PC-9 (cell line): ENCODE data around the gene HMG20A. TPM values are rescaled to one million over a fixed set of nuclear protein-coding genes. Genes with fewer than 3 reads are reported as not detected.

Experiments
- Bru-seq: library from RNA; stranded (reverse); fragments of 400-500 nt; gene quantifications from one replicate; lab custom pipeline; 2021; lab: Mats Ljungman, UMichigan
- BruChase-seq, 2 experiments: library from RNA; stranded (reverse); fragments of 400-500 nt; gene quantifications; one replicate each; lab custom pipeline; 2021; lab: Mats Ljungman, UMichigan
- BruUV-seq: library from RNA; stranded (reverse); fragments of 400-500 nt; replicated peaks from 2 replicates; lab custom pipeline; 2021; lab: Mats Ljungman, UMichigan
- CTCF ChIA-PET: fragments of 300-600 bp; sonication (Branson Sonifier 250); formaldehyde crosslinking; loops from one replicate; lab custom pipeline; 2022; ENCODE audit warnings: antibody characterized with exemption; lab: Charles Lee
- POLR2A ChIA-PET: fragments of 300-600 bp; sonication (Branson Sonifier 250); formaldehyde crosslinking; loops from one replicate; lab custom pipeline; 2022; ENCODE audit warnings: antibody characterized with exemption; ENCODE audit not compliant: unreplicated experiment; lab: Charles Lee
- DNase-seq, 2 experiments: peaks; one replicate each; pipeline versions ENCODE4 v3.0.0 to v3.0.0-alpha.2; 2015 to 2022; ENCODE audit warnings: mixed read lengths in 1 of 2
- H2AFZ ChIP-seq: fragments of 200-600 bp; sonication (generic); 2 replicates; pipeline ENCODE4 v1.8.1; 2017; ENCODE audit warnings: antibody characterized with exemption
- H3F3A ChIP-seq: fragments of 200-600 bp; sonication (generic); 2 replicates; pipeline ENCODE4 v1.8.1; 2017; ENCODE audit warnings: antibody characterized with exemption, mild to moderate bottlenecking, low read depth; ENCODE audit not compliant: insufficient read depth
- H3K27ac ChIP-seq: fragments of 200-600 bp; sonication (generic); 2 replicates; pipeline ENCODE4 v1.6.1; 2016; ENCODE audit warnings: mixed run types
- H3K27me3 ChIP-seq: fragments of 200-600 bp; sonication (generic); 2 replicates; pipeline ENCODE4 v1.6.1; 2016; ENCODE audit warnings: low read depth, mixed run types; ENCODE audit not compliant: insufficient read depth
- H3K36me3 ChIP-seq: fragments of 200-600 bp; sonication (generic); 2 replicates; pipeline ENCODE4 v1.6.1; 2016; ENCODE audit warnings: low read depth, mixed run types
- H3K4me1 ChIP-seq: fragments of 200-600 bp; sonication (generic); replicated peaks from 2 replicates; pipeline ENCODE4 v1.6.1; 2016; ENCODE audit warnings: mixed run types; ENCODE audit not compliant: insufficient read depth
- H3K4me2 ChIP-seq: fragments of 200-600 bp; sonication (generic); 2 replicates; pipeline ENCODE4 v1.6.1; 2017; ENCODE audit warnings: mixed run types
- H3K4me3 ChIP-seq: fragments of 200-600 bp; sonication (generic); 2 replicates; pipeline ENCODE4 v1.6.1; 2016; ENCODE audit warnings: mixed run types
- H3K79me2 ChIP-seq: fragments of 200-600 bp; sonication (generic); 2 replicates; pipeline ENCODE4 v1.6.1; 2017; ENCODE audit warnings: low read depth, mixed run types
- H3K9me2 ChIP-seq: fragments of 200-600 bp; sonication (generic); 2 replicates; pipeline ENCODE4 v1.8.1; 2017; ENCODE audit warnings: mild to moderate bottlenecking; ENCODE audit not compliant: insufficient read depth
- H3K9me3 ChIP-seq: fragments of 200-600 bp; sonication (generic); 2 replicates; pipeline ENCODE4 v1.8.1; 2016; ENCODE audit warnings: low read depth; ENCODE audit not compliant: insufficient read depth
- H4K20me1 ChIP-seq: fragments of 200-600 bp; sonication (generic); 2 replicates; pipeline ENCODE4 v1.8.1; 2017; ENCODE audit not compliant: insufficient read depth
- CTCF ChIP-seq: fragments of 200-600 bp; sonication (generic); conservative IDR thresholded peaks from 2 replicates; pipeline ENCODE4 v1.6.1; 2017; ENCODE audit warnings: mixed run types, antibody characterized with exemption, mild to moderate bottlenecking, moderate library complexity
- EZH2 ChIP-seq: fragments of 200-600 bp; sonication (generic); IDR thresholded peaks from 2 replicates; pipeline ENCODE4 v1.8.0; 2017; ENCODE audit warnings: antibody characterized with exemption, low read depth
- intact Hi-C: fragments of 100-400 bp; cut with micrococcal nuclease; formaldehyde crosslinking; loops from one replicate; pipeline ENCODE4 v1.10.0; 2022; ENCODE audit not compliant: unreplicated experiment
- long read RNA-seq: library from polyadenylated mRNA; stranded (forward); transcript quantifications from one replicate; pipeline ENCODE4 v2.0.0, GENCODE V29; 2022
- total RNA-seq: library from RNA; stranded (reverse); gene quantifications from 2 replicates; pipeline ENCODE4 v1.2.3, GENCODE V29; 2021

HMG20A gene
- total RNA-seq (33.4 and 34.2 TPM in 2 replicates), Bru-seq, nascent RNA (percentile 83 among the genes with signal in this experiment), BruChase-seq, experiment 1, labeled RNA remaining after a 2-hour chase (percentile 74 among the genes with signal in this experiment), BruChase-seq, experiment 2, labeled RNA remaining after a 6-hour chase (percentile 66 among the genes with signal in this experiment)
- long read RNA-seq, full-length matches to known transcripts: 42 of 48 reads
- long read RNA-seq, partial matches to known transcripts: 4 of 48 reads
- long read RNA-seq, other reads (novel, unspliced or antisense): 2 of 48 reads

- intact Hi-C loops: loop anchor here (5.0 kb wide), 1 partner anchor 122 kb away; no protein-coding TSS in a partner anchor
- TF ChIP-seq CTCF (no peak), EZH2 (no peak)
- Histone ChIP-seq H3K27me3 (no peaks in the 10 kb centered on the region), H3K9me2 (no peaks in the 10 kb centered on the region), H3F3A (no peaks in the 10 kb centered on the region), H3K36me3 (no peaks in the 10 kb centered on the region; the same call in 1 of the 2 replicates), H2AFZ (peak within 1 kb of the TSS; percentile 79), H3K27ac (peak within 1 kb of the TSS; percentile 65), H3K4me3 (peak within 1 kb of the TSS; percentile 92), H3K4me2 (peak within 1 kb of the TSS; percentile 90), H4K20me1 (peaks cover 22% of the 10 kb centered on the region), H3K79me2 (peaks cover 72% of the 10 kb centered on the region), H3K4me1 (peaks cover 39% of the 10 kb centered on the region), H3K9me3 (no peaks in the 10 kb centered on the region)
- TSS peak; percentile 62 for BruUV-seq
- POLR2A ChIA-PET: no interaction called here
- peak; percentile 52 to 69 for DNase-seq
- CTCF ChIA-PET: interaction anchor here (0.6 kb wide), 1 partner anchor 328 kb away, joined by 14 read pairs; no protein-coding TSS in a partner anchor
These were observed at the start of gene HMG20A for GRCh38 chr15:77420610-77421369. HMG20A (plus strand) TSS chr15:77420888; CDS start chr15:77458408, 37,520 bp downstream.

DNA sequence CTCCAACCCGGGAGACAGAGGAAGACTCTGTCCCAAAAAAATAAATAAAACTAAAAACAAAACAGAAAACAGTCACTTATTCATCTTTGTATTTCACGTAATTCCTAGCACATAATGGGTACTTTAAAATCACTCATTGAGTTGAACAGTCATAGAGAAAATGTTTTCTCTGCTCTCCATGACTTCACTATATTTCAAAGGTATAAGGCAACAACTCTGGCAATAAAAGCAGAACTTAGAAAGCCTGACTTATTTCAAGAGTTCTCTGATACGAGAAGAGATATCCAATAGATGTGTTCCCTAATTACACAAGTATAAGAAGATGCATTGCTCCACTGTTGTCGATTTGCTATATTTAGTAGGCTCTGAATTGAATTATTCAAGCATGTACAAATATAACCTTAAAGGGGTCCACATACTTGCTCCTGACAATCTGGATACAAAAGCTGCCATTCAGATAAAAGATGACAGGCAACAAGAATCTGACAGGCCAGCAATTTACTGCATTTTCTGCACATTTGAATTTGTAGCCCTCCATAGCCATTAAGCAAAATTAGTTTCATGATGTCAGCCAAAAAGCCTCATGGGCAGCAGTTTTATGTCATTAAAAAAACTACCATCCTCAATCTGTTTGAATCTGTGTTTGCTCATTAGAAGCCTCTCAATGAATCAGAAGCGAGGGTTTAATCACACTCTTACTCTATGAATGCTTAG lies 48.7 kb upstream of the HMG20A start:
- CTCF ChIA-PET: no interaction called here
- Histone ChIP-seq H3K9me3 (no peaks in the 10 kb centered on the region), H3F3A (no peaks in the 10 kb centered on the region), H3K79me2 (no peaks in the 10 kb centered on the region), H3K27ac (no peak overlapping the region), H3K27me3 (no peaks in the 10 kb centered on the region), H4K20me1 (no peaks in the 10 kb centered on the region), H3K9me2 (no peaks in the 10 kb centered on the region), H2AFZ (no peak overlapping the region), H3K4me1 (no peaks in the 10 kb centered on the region), H3K4me2 (no peak overlapping the region), H3K4me3 (no peak overlapping the region), H3K36me3 (no peaks in the 10 kb centered on the region)
- no peak for DNase-seq
- TF ChIP-seq CTCF (no peak), EZH2 (no peak)
- intact Hi-C loops: no loop called here
- BruUV-seq: no TSS peak
- POLR2A ChIA-PET: no interaction called here

- no peak for TF ChIP-seq CTCF
- TF ChIP-seq EZH2: no peak
- ChIA-PET POLR2A (no interaction called here), CTCF (no interaction called here)
- Histone ChIP-seq H2AFZ (no peak overlapping the region), H3K9me3 (no peaks in the 10 kb centered on the region), H3K9me2 (no peaks in the 10 kb centered on the region), H3K36me3 (no peaks in the 10 kb centered on the region), H3K4me3 (no peak overlapping the region), H3K27ac (no peak overlapping the region), H3F3A (no peaks in the 10 kb centered on the region), H3K4me2 (no peak overlapping the region), H3K79me2 (no peaks in the 10 kb centered on the region), H3K27me3 (no peaks in the 10 kb centered on the region), H3K4me1 (no peaks in the 10 kb centered on the region), H4K20me1 (no peaks in the 10 kb centered on the region)
- intact Hi-C loops: no loop called here
- DNase-seq: no peak
- BruUV-seq: no TSS peak
These were observed 47.2 kb upstream of the HMG20A start for GRCh38 chr15:77373441-77373840.
